ENCODE measurements around the gene CHD5.

GRCh38 chr1:6218375-6219164 is 38.4 kb upstream of the CHD5 start:
- TF ChIP-seq CTCF (IDR thresholded peaks at IDR 0.05) (no peak), POLR2A (IDR thresholded peaks at IDR 0.05) (no peak), POLR2AphosphoS5 (IDR thresholded peaks at IDR 0.05) (no peak)
